Activated CD8-positive, alpha-beta memory T cell treated with anti-CD3 and anti-CD28 coated beads for 36 hours (primary cell): Measurements from ENCODE around the gene TCF4. TPM values are rescaled to one million over a fixed set of nuclear protein-coding genes. Genes with fewer than 3 reads are reported as not detected.

Experiments
- CTCF ChIA-PET: fragments of 350-600 bp; sonication (Branson Sonifier 250); formaldehyde crosslinking; loops from one replicate; lab custom pipeline; 2021; ENCODE audit warnings: antibody characterized with exemption; lab: Charles Lee
- POLR2A ChIA-PET: fragments of 350-600 bp; sonication (Branson Sonifier 250); formaldehyde crosslinking; loops from one replicate; lab custom pipeline; 2021; ENCODE audit warnings: antibody characterized with exemption; lab: Charles Lee
- total RNA-seq, 2 experiments: library from RNA; stranded (reverse); gene quantifications; one replicate each; pipeline ENCODE4 v1.2.3, GENCODE V29; 2021

Gene TCF4
- total RNA-seq, 2 experiments from 2014 or later, result 0.11 to 0.84 TPM

DNA sequence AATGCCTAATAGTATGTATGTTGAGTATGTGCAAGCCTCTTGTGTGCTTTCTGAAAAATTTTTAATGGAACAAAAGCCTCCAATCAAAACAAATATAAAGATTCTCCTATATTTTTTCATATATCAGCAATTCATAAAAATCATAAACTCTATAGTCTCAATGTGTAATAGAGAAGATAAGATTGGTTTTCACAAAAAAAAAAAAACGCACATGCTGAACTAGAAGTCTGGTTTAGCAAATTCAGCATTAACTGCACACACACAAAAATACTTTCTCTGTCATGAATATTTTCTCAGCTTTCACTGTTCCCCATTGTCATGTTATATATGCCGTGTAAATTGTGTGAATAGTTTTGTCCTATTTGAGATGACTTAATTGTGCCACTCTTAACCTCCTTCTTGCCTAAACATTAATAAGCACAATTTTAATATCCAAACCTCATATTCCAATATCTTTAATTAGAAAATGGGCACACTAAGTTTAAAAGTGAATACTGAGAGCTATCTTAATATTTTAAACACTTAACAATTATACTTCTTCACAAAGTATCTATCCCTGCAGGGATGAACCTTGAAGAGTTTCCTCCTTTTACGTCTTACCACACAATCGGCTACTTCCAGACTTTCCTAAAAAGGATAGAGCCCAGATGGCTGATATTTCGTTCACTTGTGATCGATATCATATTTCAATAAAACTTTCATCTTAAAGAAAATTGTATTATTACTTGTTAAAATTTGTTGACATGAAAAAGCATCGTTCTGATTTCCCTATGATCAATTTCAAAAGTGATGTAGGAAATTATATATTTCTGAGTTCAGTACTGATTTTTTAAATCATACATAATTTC lies 242.7 kb downstream of the TCF4 start:
- ChIA-PET POLR2A (no interaction called here), CTCF (no interaction called here)

DNA sequence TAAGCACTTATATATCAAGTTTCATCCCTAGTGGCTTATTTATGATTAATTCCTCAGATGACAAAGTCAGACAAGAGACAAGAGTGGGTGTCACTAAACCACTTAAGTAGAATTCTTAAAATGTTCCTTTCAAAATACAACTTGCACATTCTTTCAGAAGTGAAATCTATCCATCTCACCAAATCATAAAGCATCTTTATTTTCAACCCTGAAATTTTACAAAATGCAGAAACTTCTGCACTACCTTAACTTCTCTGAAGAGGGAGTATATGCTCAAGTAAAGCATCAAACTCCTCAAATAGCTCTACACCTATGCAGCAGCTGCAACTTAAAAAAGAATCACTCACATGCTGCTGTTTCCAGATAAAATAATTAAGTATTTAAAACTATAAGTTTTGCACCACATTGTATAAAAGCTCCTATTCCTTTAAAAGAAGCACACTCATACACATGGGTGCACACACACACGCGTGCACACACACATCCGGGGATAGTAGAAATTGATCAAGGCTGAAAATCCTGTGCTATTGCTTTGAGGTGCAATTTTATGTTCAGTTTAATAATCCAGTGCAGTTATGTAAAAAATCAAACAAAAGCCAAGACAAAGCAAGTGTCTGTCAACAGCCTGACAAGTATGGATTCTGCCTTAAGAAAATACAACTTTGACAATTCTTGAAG lies 244.5 kb downstream of the TCF4 start:
- POLR2A ChIA-PET, result interaction anchor here (0.6 kb wide), 1 partner anchor 22 kb away, joined by 8 read pairs; no protein-coding TSS in a partner anchor
- CTCF ChIA-PET, result no interaction called here

DNA sequence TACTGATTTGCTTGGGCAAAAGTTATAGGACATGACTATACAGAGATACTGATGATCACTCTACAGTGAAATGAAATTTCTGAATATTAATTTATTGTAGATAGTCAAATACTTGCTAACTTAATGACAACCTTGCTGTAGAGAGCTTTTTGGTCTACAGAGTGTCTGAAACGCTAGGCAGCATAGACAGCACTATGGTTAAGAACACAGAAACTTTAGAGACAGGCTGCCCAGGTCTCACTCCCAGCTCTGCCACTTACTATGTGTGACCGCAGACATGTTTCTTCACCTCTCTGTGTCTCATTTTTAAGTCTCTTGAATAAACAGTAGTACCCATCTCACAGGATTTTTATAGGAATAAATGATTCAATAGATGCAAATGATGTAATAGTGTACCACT lies 247.0 kb downstream of the TCF4 start:
- ChIA-PET POLR2A (no interaction called here), CTCF (no interaction called here)

DNA sequence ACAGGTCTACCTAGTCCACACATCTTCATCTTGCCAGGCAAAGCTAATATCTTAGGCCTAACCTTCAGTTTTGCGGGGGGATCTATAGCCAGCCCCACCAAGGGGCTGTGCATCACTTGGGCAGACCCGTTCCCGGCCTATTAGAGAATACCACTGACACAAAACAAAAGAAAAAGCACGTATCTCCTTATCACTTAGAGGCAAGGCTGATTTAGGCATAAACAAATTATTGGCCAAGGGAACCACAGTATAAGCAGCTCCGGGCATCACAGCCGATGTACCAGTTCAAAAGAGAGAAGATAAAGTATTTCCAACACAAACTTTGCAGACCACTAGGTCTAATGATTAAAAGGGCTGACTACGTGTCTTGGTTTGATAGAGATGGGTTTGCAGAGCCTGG lies 248.0 kb downstream of the TCF4 start:
- ChIA-PET CTCF (no interaction called here), POLR2A (no interaction called here)

DNA sequence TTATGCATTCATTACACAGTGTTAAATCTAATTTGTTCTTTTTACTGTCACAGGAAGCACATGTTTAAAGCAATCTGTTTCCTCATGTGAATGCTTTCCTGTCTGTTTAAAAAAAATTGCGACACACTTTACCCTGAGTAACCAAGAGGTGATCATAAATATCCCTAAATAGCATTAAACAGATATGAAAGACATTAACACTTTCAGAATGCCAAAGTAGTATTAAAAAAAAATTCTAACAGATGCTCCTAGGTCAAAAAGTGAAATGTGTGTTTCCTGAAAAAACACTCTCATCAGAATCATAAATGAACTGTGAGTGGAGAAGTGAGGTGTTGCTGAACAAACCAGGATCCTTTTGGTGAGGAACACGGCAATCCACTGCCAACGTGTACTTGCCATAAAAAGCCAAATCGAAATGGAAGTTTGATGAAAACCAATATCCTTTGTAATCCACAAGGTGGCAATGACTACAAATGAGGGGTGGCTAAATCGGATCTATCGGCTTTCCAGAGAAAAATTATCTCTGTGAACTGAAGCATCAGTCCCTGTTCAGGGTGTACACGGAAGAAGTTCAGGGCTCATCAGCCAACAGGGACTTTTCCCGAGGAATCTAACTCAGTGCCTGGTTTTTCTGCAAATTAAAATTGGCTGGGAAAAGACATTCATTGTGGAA lies 248.9 kb downstream of the TCF4 start:
- CTCF ChIA-PET, result no interaction called here
- POLR2A ChIA-PET, result no interaction called here

DNA sequence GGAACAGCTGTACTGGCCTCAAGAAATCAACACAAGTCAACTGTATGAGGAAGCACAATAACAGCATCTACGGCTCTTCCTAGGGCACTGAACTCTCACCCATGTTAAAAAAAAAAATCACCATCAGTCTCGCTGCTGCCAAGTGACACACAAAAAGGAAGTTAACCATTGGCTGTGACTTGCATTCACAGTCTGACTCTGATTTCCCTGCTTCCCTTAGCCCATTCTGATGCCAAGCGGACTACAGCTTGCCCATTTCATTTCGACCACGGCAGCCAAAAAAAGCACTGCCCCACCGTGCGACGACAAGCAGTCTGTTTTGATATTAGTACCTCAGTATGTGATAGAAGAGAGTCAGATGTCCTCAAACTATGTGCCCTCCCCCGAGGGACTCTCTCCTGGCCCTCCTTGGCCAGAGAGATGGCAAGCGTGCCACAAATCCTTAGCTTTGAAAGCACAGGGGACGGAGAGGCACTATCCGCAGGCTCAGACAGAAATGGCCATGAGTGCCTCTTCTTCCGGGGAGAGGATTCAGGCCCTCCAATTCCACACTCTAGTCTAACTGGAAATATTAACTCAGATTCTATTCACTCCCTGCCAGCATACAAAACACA lies 250.0 kb downstream of the TCF4 start:
- POLR2A ChIA-PET, result no interaction called here

DNA sequence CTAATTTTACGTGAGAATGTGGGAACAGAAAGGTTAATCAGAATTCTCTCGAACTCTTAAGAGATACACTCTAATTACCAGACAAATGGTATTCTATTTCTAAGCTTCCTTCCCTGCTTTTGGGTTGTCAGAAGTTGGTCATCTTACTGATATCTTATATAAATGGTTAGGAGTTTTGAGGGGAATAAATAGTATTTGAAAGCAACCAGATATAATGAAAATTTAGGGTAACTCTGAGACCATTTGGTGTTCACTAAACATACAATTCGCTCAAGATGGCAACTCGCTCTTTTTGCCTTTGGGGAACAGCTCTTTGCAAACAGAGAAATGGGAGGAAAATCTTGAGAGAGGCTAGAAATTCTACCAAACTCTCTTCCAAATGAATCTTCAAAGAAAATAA lies 250.9 kb downstream of the TCF4 start:
- ChIA-PET CTCF (no interaction called here), POLR2A (no interaction called here)

More for the DNA sequence above, 250.0 kb downstream of the TCF4 start:
- CTCF ChIA-PET, result no interaction called here

DNA sequence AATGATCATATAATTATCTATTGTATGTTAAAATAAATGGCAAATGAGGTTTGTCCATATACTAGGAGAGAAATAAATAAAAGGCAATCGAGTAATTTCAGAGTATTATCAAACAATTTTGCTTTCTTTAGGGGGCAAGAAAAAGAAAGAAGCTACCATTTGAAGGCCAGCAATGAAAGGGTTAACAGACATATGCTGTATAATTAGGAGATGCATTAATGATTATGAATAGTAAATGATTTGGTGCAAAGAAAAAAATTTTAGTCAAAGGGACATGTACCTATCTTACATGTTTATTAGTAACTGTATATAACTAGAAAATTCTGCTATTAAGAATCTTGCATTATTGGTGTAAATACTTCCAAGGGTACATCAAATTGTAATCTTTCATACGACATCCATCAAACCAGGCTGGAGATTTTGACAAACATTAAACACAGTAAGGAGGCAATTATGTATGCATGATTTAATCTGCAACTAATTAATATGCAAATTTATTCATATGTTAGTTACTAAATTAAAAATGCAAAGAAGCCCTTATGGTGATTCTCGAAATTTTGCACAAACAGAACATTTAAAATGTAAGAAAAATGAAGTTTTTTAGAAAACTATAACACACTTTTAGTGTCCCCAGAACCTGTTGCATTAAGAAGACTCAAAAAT lies 251.4 kb downstream of the TCF4 start:
- POLR2A ChIA-PET, result no interaction called here
- CTCF ChIA-PET, result no interaction called here

DNA sequence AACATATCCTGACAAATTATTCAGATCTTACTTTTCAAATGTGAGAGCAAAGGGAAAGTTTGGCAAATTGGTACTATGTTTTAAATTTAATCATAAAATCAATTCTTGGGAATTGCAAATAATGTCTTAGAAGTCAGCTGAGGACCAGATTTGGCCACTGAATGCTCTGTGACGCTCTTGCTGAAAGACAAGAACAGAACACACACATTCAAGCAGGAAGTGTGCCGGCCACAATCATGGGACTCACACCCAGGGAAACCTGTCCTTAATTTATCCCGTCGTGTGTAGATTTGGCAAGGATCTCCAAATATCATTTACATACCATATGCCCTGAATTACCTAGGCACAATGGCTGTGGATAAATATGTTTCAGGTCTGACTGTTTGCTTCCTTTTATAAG lies 253.1 kb downstream of the TCF4 start:
- CTCF ChIA-PET, result no interaction called here
- POLR2A ChIA-PET, result no interaction called here

DNA sequence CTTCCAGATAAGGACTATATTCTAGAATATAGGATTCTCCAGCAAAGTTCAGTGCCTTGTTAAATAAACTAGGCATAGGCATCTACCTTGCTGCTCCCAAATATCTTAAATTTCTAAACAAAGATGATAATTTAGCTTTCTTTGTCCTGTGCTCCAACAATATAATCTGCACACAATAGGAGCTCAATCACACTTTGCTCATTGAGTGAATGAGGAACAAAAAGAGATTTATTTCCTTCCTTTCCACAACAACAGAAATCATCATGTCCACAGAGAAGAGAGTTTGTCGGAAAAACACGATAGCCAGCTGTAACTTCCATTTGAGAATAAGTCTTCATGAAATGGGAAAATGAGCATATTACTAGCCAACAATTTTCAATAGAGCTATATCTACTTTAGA lies 256.7 kb downstream of the TCF4 start:
- CTCF ChIA-PET, result no interaction called here
- POLR2A ChIA-PET, result no interaction called here

DNA sequence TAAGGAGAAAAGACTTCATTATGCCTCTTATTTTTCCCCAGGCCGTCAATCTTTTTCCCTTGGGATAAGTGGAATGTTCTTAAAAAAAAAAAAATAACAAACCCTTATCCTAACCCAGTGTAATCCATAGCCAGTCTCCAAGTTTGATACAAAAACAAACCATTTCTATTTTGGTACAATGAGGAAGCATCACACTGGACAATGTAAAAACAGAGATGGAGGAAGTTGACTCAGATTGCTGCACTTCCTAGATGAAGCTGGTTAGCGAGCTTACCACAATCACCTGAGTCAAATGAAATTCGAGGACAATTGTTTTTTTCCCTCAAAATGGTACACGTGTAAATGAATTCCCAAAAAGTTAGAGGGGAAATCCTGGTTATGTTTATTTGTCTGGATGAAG lies 259.7 kb downstream of the TCF4 start:
- ChIA-PET POLR2A (no interaction called here), CTCF (no interaction called here)

DNA sequence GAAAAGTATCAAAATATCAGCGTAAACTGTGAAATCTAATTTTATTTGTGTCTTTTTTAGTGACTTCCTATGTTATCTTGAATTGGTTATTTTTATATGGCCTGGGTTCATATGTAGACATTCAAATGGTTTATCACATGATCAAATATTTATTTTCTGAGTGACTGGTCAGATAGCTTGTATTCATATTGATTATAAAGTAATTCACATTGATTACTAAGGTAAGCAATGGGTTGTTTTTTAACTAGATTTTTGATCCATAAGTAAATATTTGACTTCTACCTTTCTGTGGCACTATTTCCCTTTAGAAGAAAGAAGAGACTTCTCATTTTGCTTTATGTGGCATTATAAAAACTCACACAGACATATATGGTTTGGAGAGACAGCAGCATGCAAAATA lies 260.5 kb downstream of the TCF4 start:
- ChIA-PET CTCF (no interaction called here), POLR2A (no interaction called here)

DNA sequence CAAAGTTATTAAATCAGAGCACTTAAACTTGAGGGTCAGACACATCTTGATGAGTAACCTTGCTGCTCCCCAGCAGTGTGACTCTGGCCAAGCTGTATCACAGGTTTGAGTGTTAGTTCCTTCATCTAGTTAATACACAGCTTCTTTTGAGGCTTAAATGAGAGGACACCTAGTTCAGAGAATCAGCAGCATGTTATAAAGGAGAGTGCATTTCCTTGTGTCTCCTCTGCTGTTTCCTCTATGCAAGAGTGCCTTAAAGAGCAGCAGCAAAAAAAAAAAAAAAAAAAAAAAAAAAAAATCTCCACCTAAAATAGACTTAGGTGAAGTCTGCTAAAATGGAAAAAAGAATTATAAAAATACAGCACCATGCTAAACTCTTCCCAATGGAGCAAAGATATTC lies 261.9 kb downstream of the TCF4 start:
- POLR2A ChIA-PET, result no interaction called here
- CTCF ChIA-PET, result no interaction called here

DNA sequence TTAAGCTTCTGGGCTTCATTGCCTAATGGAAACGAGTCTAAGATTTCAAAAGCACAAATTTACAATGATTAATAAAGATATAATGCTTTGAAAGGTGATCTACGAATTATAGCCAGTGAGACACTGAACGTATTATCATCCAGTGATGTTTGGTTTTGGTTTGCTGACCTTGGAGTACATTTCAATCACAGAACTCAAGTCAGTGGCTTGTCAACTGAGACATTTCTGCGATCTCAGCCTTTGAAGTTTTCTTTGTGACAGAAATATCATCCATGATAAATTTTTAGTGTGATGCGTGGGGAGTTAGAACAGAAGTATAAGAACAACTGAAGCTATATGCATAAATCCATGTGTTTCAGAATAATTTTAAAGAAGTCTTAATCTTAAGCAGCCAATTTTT lies 263.8 kb downstream of the TCF4 start:
- CTCF ChIA-PET, result no interaction called here
- POLR2A ChIA-PET, result no interaction called here

DNA sequence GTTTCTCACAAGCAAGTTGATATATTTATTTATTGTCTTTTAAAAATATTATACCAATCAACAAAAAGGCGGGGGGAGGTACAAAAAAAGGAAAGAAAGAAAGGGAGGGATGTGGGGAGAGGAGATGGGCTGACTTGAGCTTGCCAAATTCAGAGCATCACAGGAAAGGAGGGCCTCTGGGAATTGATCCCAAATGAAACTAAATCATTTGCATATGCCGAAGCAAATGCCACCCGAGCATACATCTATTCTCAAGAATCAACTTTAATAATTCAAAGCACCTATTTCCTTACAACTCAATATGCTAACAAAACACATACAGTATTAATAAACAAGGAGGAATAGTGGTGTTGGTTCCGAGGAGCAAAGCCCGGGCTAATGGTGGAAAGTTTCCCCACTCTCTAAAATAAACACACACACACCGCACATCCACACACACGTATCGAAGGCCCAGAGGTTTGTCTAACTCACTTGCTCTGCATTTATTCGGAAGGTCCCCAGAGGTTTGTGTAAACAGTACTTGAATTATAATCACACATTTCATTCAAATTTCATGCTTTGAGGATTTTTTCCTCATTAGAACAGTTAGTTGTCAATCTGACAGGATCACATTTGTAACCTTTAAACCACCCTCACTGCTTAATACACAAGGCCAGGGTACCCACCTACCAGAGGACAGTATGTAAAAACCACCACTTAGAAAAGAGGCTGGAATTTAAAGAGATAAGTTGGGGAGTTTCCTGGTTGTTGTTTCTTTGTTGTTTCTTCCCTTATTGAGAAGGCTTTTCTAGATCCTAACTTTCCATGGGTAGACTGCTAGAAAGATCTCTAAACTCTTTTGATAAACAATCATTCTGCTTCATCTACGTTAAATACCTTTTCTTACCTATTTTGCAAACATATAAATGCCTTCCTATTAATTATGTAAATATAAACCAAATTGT lies 264.7 kb downstream of the TCF4 start:
- POLR2A ChIA-PET, result no interaction called here
- CTCF ChIA-PET, result no interaction called here

DNA sequence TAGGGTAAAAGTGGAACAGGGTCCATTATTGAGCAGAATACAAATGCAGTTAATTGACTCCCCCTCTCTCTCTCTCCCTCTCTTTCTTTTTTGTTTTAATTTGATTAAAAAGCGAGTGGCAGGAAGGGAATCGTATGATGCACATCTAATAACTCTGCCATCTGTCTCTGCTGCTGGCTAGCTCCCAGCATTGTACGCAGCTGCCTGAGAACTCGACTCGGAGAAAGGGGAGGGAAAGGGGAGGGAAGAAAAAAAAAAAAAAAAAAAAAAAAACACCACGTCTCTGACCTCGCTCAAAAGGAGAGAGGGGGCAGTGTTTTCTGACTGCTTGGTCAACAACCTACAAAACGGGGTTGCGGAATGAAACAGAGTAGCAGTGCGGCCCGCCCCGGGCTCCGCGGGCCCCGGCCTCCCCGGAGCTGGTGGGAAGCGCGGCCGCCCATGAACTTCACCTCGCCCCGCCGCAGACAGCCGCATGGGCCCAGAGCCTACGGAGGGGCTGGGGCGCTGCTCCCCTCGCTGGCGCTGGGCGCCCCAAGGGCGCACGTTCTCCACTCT lies 265.7 kb downstream of the TCF4 start:
- ChIA-PET POLR2A (interaction anchor here (0.7 kb wide), 1 partner anchor 21 kb away, joined by 8 read pairs; no protein-coding TSS in a partner anchor), CTCF (no interaction called here)

DNA sequence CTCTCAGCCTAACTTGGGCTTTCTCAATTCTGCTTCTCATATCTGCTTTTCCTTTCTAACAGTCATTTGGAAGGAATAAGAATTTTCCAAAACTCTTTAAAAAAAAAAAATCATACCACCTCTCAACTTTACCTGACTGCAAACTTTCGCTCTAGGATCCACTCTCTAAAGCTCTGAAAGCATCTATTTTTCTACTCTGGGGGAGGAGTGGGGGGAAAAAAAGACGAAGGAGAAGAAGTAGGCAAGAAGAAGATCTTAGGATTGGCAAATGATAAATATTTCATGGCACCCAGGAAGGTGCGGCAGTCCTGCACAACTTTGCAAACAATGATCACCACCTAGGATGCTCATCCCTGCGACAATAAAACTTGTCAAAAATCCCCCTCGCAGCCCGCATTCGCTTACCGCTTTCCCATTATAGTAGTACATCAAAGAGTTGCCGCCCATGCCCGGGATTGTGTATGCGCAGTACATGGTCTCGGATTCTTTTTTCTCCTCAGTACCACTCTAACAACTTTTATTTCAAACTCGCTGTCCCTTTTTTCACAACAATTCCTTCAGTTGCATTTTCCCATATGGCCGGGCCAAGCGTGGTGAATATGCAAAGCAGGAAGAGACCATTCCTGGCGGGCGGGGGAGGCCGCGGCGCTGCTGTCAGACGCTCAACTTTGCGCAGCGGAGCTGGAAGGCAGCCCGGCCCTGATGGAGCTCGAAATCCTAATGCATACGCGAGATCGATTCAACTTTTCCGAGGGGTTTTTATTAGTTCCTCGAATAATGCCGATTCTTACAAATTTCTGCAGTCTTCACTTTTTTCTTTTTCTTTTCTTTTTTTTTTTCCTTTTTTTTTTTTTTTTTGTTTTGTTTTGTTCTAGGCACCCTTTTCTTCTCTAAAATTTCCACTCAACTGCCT lies 266.5 kb downstream of the TCF4 start:
- POLR2A ChIA-PET, result interaction anchor here (0.7 kb wide), 1 partner anchor 22 kb away, joined by 8 read pairs; no protein-coding TSS in a partner anchor
- CTCF ChIA-PET, result no interaction called here
